ENCODE results near the gene PMEPA1. TPM values are rescaled to one million over a fixed set of nuclear protein-coding genes. Genes with fewer than 3 reads are reported as not detected.

Gene PMEPA1
- total and polyA plus RNA-seq, 2 donors (not counting 3 experiments of a cell fraction or from before 2014, with no cell fraction given): 31.6 to 33.2 TPM

DNA sequence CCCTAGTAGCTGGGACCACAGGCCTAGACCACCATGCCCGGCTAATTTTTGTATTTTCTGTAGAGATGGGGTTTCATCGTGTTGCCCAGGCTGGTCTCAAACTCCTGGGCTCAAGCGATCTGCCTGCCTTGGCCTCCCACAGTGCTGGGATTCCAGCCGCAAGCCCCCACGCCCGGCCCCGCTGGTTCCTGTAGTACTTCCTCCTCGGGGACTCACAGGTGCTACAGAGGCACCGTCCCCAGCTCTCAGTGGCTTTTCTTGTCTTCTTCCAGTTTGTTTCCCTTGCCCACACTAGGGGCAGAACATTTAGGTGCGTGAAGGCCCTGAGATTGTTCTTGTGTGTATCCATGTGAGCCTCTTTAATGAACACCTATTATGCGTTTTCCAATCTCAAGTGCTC lies 88.8 kb downstream of the PMEPA1 start:
- TF ChIP-seq CTCF (IDR thresholded peaks at IDR 0.05; ENCODE audit: extremely low read depth in 1 of 2, insufficient read depth in 1 of 2, low read depth in 1 of 2, low read length in 2 of 2) (no peak), MYC (IDR thresholded peaks at IDR 0.05; ENCODE audit: low read depth, low read length) (no peak), EZH2 (IDR thresholded peaks at IDR 0.05; ENCODE audit: borderline replicate concordance, low read depth, low read length, severe bottlenecking) (no peak), POLR2AphosphoS5 (IDR thresholded peaks at IDR 0.05; ENCODE audit: insufficient read depth, low read depth, low read length) (no peak), MAX (IDR thresholded peaks at IDR 0.05; ENCODE audit: insufficient read depth, insufficient read length) (no peak), JUN (IDR thresholded peaks at IDR 0.05; ENCODE audit: borderline replicate concordance, insufficient read depth, insufficient read length, low read depth) (no peak), GATA2 (IDR thresholded peaks at IDR 0.05; ENCODE audit: insufficient read depth, insufficient read length, low read depth, low read length) (no peak), POLR2A (IDR thresholded peaks at IDR 0.05; ENCODE audit: low read depth, low read length) (no peak), FOS (IDR thresholded peaks at IDR 0.05; ENCODE audit: borderline replicate concordance, insufficient read depth, low read length) (no peak)
- Histone ChIP-seq H3K4me1 (ENCODE audit: control insufficient read depth, extremely low read depth, insufficient read depth, low read length) (no peaks in the 10 kb centered on the region), H3K9me1 (replicated peaks; ENCODE audit: control insufficient read depth, extremely low read depth, insufficient read depth, low read length) (no peaks in the 10 kb centered on the region), H3K27ac (ENCODE audit: insufficient read depth, low read depth, low read length) (no peak overlapping the region), H3K79me2 (ENCODE audit: control insufficient read depth, insufficient read depth, low read length) (no peaks in the 10 kb centered on the region), H3K4me2 (ENCODE audit: insufficient read depth, low read length) (no peak overlapping the region), H2AFZ (ENCODE audit: low read depth, low read length) (no peak overlapping the region), H4K20me1 (replicated peaks; ENCODE audit: control insufficient read depth, extremely low read depth, insufficient read depth, low read length) (no peaks in the 10 kb centered on the region), H3K4me3 (replicated peaks in 1 of 3; ENCODE audit: insufficient read depth in 1 of 3, low read depth in 1 of 3, low read length in 3 of 3) (no peak overlapping the region), H3K36me3 (ENCODE audit: control insufficient read depth in 2 of 2, extremely low read depth in 1 of 2, insufficient read depth in 2 of 2, low read length in 2 of 2) (no peaks in the 10 kb centered on the region), H3K9ac (replicated peaks; ENCODE audit: extremely low read depth, insufficient read depth, low read length) (no peak overlapping the region), H3K27me3 (ENCODE audit: control insufficient read depth in 2 of 2, insufficient read depth in 2 of 2, low read length in 2 of 2) (no peaks in the 10 kb centered on the region), H3K9me3 (replicated peaks; ENCODE audit: control insufficient read depth, insufficient read depth, low read length) (no peaks in the 10 kb centered on the region)
- DNase-seq (ENCODE audit: low read depth, low spot score) (no peak), FAIRE-seq (no peak)
- intact Hi-C loops (cut with micrococcal nuclease): no loop called here
- dilution Hi-C loops (cut with MboI; ENCODE audit: extremely low pct_ligation_motif_present, low sequenced_read_pairs): no loop called here
- CTCF ChIA-PET: interaction anchor here (1.6 to 5.5 kb wide), 3 partner anchors 33 to 561 kb away, joined by 4 to 83 read pairs (median 12); no protein-coding TSS in a partner anchor
- no TSS peak for BruUV-seq (replicated peaks)
- POLR2A ChIA-PET: no interaction called here

All from endothelial cell of umbilical vein (primary cell).